GM12878 (cell line): ENCODE measurements around the gene CLCA2. TPM values are rescaled to one million over a fixed set of nuclear protein-coding genes. Genes with fewer than 3 reads are reported as not detected.

Source experiments
- ATAC-seq: fragments of 200-7000 bp; cut with Tn5 transposase; 3 replicates; pipeline ENCODE4 v1.9.1; 2020; ENCODE audit warnings: mild to moderate bottlenecking, moderate library complexity
- BruUV-seq: library from RNA; stranded (reverse); fragments of 400-500 nt; replicated peaks from 2 replicates; lab custom pipeline; 2021; lab: Mats Ljungman, UMichigan
- CTCF ChIA-PET: fragments of 300-600 bp; sonication (Branson Sonifier 250); formaldehyde crosslinking; extraction: SDS; loops from one replicate; lab custom pipeline; 2021; ENCODE audit warnings: inconsistent platforms; lab: Yijun Ruan, JAX
- POLR2A ChIA-PET: fragments of 350-600 bp; formaldehyde crosslinking; extraction: SDS; loops from one replicate; lab custom pipeline; 2021; ENCODE audit warnings: inconsistent platforms; lab: Charles Lee
- RAD21 ChIA-PET: fragments of 300-600 bp; sonication (Branson Sonifier 250); formaldehyde crosslinking; loops from one replicate; lab custom pipeline; 2023; ENCODE audit warnings: antibody characterized with exemption; ENCODE audit not compliant: unreplicated experiment; lab: Charles Lee
- SMC1A ChIA-PET: fragments of 300-600 bp; sonication (Branson Sonifier 250); formaldehyde crosslinking; loops from one replicate; lab custom pipeline; 2023; ENCODE audit not compliant: unreplicated experiment, uncharacterized antibody; lab: Charles Lee
- DNase-seq: peaks from one replicate; pipeline ENCODE4 v3.0.0-alpha.2; 2011; ENCODE audit warnings: low read depth, low spot score
- FAIRE-seq: peaks from 3 replicates; lab custom pipeline; 2011; peaks lifted over from hg19 to GRCh38; lab: Jason Lieb, UNC
- H2AFZ ChIP-seq: 2 replicates; pipeline ENCODE4 v1.6.0; 2011; ENCODE audit warnings: low read depth, low read length, control low read depth; ENCODE audit not compliant: control insufficient read depth
- H3K27ac ChIP-seq: 2 replicates; pipeline ENCODE4 v1.5.1; 2011; ENCODE audit warnings: control low read depth; ENCODE audit not compliant: control insufficient read depth, insufficient read depth
- H3K27me3 ChIP-seq, 2 experiments: replicated peaks in 1 of 2; 2 replicates each; pipeline versions ENCODE4 v1.6.0 to v1.6.1; 2011; ENCODE audit warnings: low read length in 1 of 2; ENCODE audit not compliant: control insufficient read depth in 2 of 2, insufficient read depth in 2 of 2
- H3K36me3 ChIP-seq, 2 experiments: 2 replicates each; pipeline ENCODE4 v1.5.1; 2011; ENCODE audit warnings: low read length in 1 of 2; ENCODE audit not compliant: control insufficient read depth in 2 of 2, insufficient read depth in 2 of 2
- H3K4me1 ChIP-seq: 2 replicates; pipeline ENCODE4 v1.6.1; 2011; ENCODE audit warnings: mild to moderate bottlenecking, low read length, moderate library complexity, mixed read lengths; ENCODE audit not compliant: control insufficient read depth, insufficient read depth
- H3K4me2 ChIP-seq: 2 replicates; pipeline ENCODE4 v1.6.0; 2011; ENCODE audit warnings: control low read depth; ENCODE audit not compliant: control insufficient read depth, insufficient read depth
- H3K4me3 ChIP-seq: fragments of 200-600 bp; sonication (generic); 2 replicates; pipeline ENCODE4 v1.5.1; 2016
- H3K79me2 ChIP-seq: 2 replicates; pipeline ENCODE4 v1.6.0; 2011; ENCODE audit warnings: low read length; ENCODE audit not compliant: control insufficient read depth, insufficient read depth
- H3K9ac ChIP-seq: 2 replicates; pipeline ENCODE4 v1.8.0; 2011; ENCODE audit warnings: low read length, control low read depth, mixed read lengths; ENCODE audit not compliant: control insufficient read depth, insufficient read depth
- H3K9me3 ChIP-seq: replicated peaks from 3 replicates; pipeline ENCODE4 v1.5.1; 2011; ENCODE audit warnings: mild to moderate bottlenecking, low read length; ENCODE audit not compliant: control insufficient read depth, insufficient read depth
- H4K20me1 ChIP-seq: 2 replicates; pipeline ENCODE4 v1.6.0; 2011; ENCODE audit not compliant: control insufficient read depth, insufficient read depth
- ATF3 ChIP-seq: IDR thresholded peaks from 2 replicates; pipeline ENCODE4 v1.6.1; 2011; ENCODE audit warnings: low read depth, mild to moderate bottlenecking, low read length, moderate library complexity, borderline replicate concordance; ENCODE audit errors: extremely low read depth
- ATF7 ChIP-seq: fragments of 450-650 bp; IDR thresholded peaks from 2 replicates; pipeline ENCODE4 v1.6.1; 2016; ENCODE audit warnings: low read depth, mild to moderate bottlenecking
- ELK1 ChIP-seq: IDR thresholded peaks from 2 replicates; pipeline ENCODE4 v1.6.1; 2012; ENCODE audit warnings: low read depth, low read length, improper control_type of control experiment
- PAX5 ChIP-seq: IDR thresholded peaks from 2 replicates; pipeline ENCODE4 v1.6.1; 2011; ENCODE audit warnings: low read depth, low read length, borderline replicate concordance
- RELB ChIP-seq: fragments of 450-650 bp; IDR thresholded peaks from 2 replicates; pipeline ENCODE4 v1.6.1; 2017; ENCODE audit warnings: low read depth, mild to moderate bottlenecking, moderate library complexity
- RUNX3 ChIP-seq: IDR thresholded peaks from 2 replicates; pipeline ENCODE4 v1.6.1; 2012; ENCODE audit warnings: low read length, inconsistent platforms
- SREBF1 ChIP-seq: IDR thresholded peaks from 2 replicates; pipeline ENCODE4 v1.6.1; 2012; ENCODE audit warnings: mild to moderate bottlenecking, low read length
- YY1 ChIP-seq: IDR thresholded peaks from 2 replicates; pipeline ENCODE4 v1.6.1; 2011; ENCODE audit warnings: low read depth, mild to moderate bottlenecking, low read length
- WGBS: methylation state at CpG from one replicate; pipeline ENCODE4 v1.1.6; 2016; ENCODE audit warnings: low lambda C conversion rate; ENCODE audit not compliant: insufficient replicate concordance, insufficient coverage; ENCODE audit errors: missing lambda C conversion rate; 5-methylcytosine and 5-hydroxymethylcytosine counted together
- in situ Hi-C: fragments of 300-500 bp; cut with MboI; formaldehyde crosslinking; loops from 9 replicates; pipeline ENCODE4 v1.14.3; 2018; ENCODE audit warnings: mixed read lengths
- intact Hi-C: fragments of 100-400 bp; cut with micrococcal nuclease; formaldehyde crosslinking; loops from one replicate; pipeline ENCODE4 v1.14.2; 2022; ENCODE audit not compliant: unreplicated experiment
- polyA plus RNA-seq, 11 experiments: library from polyadenylated mRNA; depleted of rRNA in 4 of 11; unstranded in 6 of 11; stranded (reverse) in 5 of 11; fragments of >200 nt; fragmentation: Nextera tagmentation in 4 of 11; fragmentation: Illumina TruSeq in 1 of 11; extraction: Ambion mirVana in 4 of 11; extraction: Trizol in 1 of 11; gene quantifications; 1 replicate in 1 of 11; 2 replicates in 10 of 11; pipeline versions ENCODE4 v1.2.1 to v1.2.3, GENCODE V29; 2011 to 2016; ENCODE audit warnings: inconsistent platforms in 2 of 11, missing spikeins in 2 of 11, low read depth in 1 of 11
- total RNA-seq, 4 experiments: library from RNA; depleted of rRNA in 3 of 4; stranded (reverse); fragments of >200 nt in 3 of 4; fragmentation: Illumina TruSeq in 1 of 4; extraction: Trizol in 1 of 4; gene quantifications; 2 replicates each; pipeline versions ENCODE4 v1.2.1 to v1.2.3, GENCODE V29; 2013 to 2021

The CLCA2 gene
- total and polyA plus RNA-seq, 10 of the 15 experiments (the other 5 are each of a cell fraction or from before 2014, with no cell fraction given): 0.01 to 0.20 (median 0.08) TPM; not detected in 6

- Histone ChIP-seq H3K27me3 (no peaks in the 10 kb centered on the region; a peak in 2 of 4 replicates), H4K20me1 (no peaks in the 10 kb centered on the region), H2AFZ (no peak overlapping the region), H3K27ac (no peak overlapping the region), H3K79me2 (no peaks in the 10 kb centered on the region), H3K36me3 (no peaks in the 10 kb centered on the region), H3K9ac (no peak overlapping the region), H3K4me1 (peaks cover 3% of the 10 kb centered on the region; the same call in 1 of the 2 replicates), H3K9me3 (no peaks in the 10 kb centered on the region), H3K4me2 (no peak overlapping the region), H3K4me3 (no peak overlapping the region)
- BruUV-seq: no TSS peak
- ATAC-seq: peak; percentile 28; the same call in 1 of the 3 replicates
- ChIA-PET CTCF (interaction anchor here (0.7 to 4.9 kb wide), 20 partner anchors 9 to 281 kb away, joined by 3 to 40 read pairs (median 6); partner anchors contain the start of gene ODF2L), POLR2A (no interaction called here), SMC1A (interaction anchor here (0.6 to 1.7 kb wide), 6 partner anchors 16 to 121 kb away, joined by 3 to 5 read pairs (median 3); no protein-coding TSS in a partner anchor), RAD21 (interaction anchor here (0.8 kb wide), 1 partner anchor 77 kb away, joined by 4 read pairs; the partner anchor contains the start of gene ODF2L)
- TF ChIP-seq YY1: no peak
- TF ChIP-seq RUNX3: peak; percentile 18; the same call in 1 of the 2 replicates
- TF ChIP-seq SREBF1: no peak
- FAIRE-seq: no peak
- 50% methylated on average over 3 of the region's 3 CpGs for WGBS
- intact Hi-C loops (loop anchor here (5.0 to 10.0 kb wide), 2 partner anchors 215 to 612 kb away; no protein-coding TSS in a partner anchor), in situ Hi-C loops (no loop called here)
- no peak for DNase-seq
Observed at GRCh38 chr1:86472767-86473166, 48.8 kb downstream of the CLCA2 start.

GRCh38 chr1:86477256-86477655, 53.3 kb downstream of the CLCA2 start:
- no peak overlapping the region for H3K9ac ChIP-seq
- ChIA-PET CTCF (interaction anchor here (0.7 to 4.9 kb wide), 2 partner anchors 23 to 169 kb away, joined by 3 to 40 read pairs; no protein-coding TSS in a partner anchor), RAD21 (no interaction called here), POLR2A (no interaction called here), SMC1A (interaction anchor here (0.8 kb wide), 1 partner anchor 51 kb away, joined by 3 read pairs; no protein-coding TSS in a partner anchor)
- no peaks in the 10 kb centered on the region for H3K4me1 ChIP-seq
- DNase-seq (no peak), ATAC-seq (no peak), FAIRE-seq (no peak)
- H3K36me3 ChIP-seq: no peaks in the 10 kb centered on the region
- no peak overlapping the region for H3K4me2 ChIP-seq
- no peak overlapping the region for H3K27ac ChIP-seq
- in situ Hi-C loops: no loop called here
- no peak for TF ChIP-seq RELB
- no peak for TF ChIP-seq ELK1
- TF ChIP-seq ATF7: no peak
- no peak for TF ChIP-seq ATF3
- TF ChIP-seq PAX5: no peak
- no peaks in the 10 kb centered on the region for H4K20me1 ChIP-seq
- 65% methylated on average over 4 of the region's 4 CpGs for WGBS
- H3K9me3 ChIP-seq: no peaks in the 10 kb centered on the region
- H2AFZ ChIP-seq: no peak overlapping the region
- no peaks in the 10 kb centered on the region; a peak in 2 of 4 replicates for H3K27me3 ChIP-seq
- intact Hi-C loops: loop anchor here (10.0 kb wide), 1 partner anchor 608 kb away; no protein-coding TSS in a partner anchor
- no TSS peak for BruUV-seq
- H3K4me3 ChIP-seq: no peak overlapping the region
- no peaks in the 10 kb centered on the region for H3K79me2 ChIP-seq
